Fibroblast of villous mesenchyme (primary cell): Measurements from ENCODE around the gene UBE3A. TPM values are rescaled to one million over a fixed set of nuclear protein-coding genes. Genes with fewer than 3 reads are reported as not detected.

Experiments used
- DNase-seq: peaks from one replicate; pipeline ENCODE4 v3.0.0-alpha.2; 2010; ENCODE audit warnings: low read depth
- H3K4me3 ChIP-seq: 2 replicates; pipeline ENCODE4 v1.5.1; 2011; ENCODE audit warnings: low read depth, mild to moderate bottlenecking, low read length
- total RNA-seq: library from RNA; depleted of rRNA; stranded (reverse); fragments of >200 nt; gene quantifications from 2 replicates; pipeline ENCODE4 v1.2.3, GENCODE V29; 2012
- TF ChIP-seq, protein P1 (sequence below): IDR thresholded peaks from 2 replicates; pipeline ENCODE4 v1.5.1; 2012; ENCODE audit warnings: low read depth, mild to moderate bottlenecking, low read length; ENCODE audit not compliant: insufficient read depth

The UBE3A gene
- total RNA-seq, 1 donor, result 96.7 TPM

DNA sequence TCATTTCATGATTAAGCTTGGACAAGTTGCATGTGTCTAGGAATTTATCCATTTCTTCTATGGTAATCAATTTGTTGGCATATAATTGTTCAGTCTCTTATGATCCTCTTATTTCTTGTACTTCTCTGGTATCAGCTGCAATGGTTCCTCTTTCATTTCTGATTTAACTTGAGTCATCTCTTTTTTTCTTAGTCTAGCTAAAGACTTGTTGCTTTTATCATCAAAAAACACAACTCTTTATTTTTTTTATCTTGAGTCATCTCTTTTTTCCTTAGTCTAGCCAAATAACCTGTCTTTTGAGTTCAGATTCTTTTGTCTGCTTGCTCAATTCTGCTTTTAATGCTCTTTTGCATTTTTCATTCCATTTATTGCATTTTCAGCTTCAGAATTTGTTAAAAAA is 37.3 kb downstream of the UBE3A start:
- TF ChIP-seq, protein P1, sequence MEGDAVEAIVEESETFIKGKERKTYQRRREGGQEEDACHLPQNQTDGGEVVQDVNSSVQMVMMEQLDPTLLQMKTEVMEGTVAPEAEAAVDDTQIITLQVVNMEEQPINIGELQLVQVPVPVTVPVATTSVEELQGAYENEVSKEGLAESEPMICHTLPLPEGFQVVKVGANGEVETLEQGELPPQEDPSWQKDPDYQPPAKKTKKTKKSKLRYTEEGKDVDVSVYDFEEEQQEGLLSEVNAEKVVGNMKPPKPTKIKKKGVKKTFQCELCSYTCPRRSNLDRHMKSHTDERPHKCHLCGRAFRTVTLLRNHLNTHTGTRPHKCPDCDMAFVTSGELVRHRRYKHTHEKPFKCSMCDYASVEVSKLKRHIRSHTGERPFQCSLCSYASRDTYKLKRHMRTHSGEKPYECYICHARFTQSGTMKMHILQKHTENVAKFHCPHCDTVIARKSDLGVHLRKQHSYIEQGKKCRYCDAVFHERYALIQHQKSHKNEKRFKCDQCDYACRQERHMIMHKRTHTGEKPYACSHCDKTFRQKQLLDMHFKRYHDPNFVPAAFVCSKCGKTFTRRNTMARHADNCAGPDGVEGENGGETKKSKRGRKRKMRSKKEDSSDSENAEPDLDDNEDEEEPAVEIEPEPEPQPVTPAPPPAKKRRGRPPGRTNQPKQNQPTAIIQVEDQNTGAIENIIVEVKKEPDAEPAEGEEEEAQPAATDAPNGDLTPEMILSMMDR, result no peak
- DNase-seq, result no peak

DNA sequence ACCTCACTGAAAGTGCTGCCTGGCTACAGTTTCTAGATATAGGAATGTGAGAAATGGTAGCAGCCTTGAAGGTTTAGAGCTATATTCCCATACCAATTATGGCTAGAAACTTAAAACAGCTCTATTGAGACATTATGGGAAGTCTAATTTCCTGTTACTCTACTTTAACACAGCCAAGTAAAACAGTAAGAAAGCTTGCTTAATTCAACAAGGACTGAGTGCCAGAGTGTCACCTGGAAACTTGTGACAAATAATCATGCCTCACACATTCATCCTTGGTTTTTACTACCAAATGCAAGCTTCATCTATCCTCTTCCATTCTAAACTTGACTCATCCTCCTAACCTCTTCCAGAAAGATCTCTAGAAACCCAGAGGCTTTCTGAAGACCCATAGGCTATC is 41.7 kb downstream of the UBE3A start:
- no peak overlapping the region for H3K4me3 ChIP-seq
- TF ChIP-seq, protein P1, result no peak
- no peak for DNase-seq

More for the DNA sequence above, 37.3 kb downstream of the UBE3A start:
- no peak overlapping the region for H3K4me3 ChIP-seq

DNA sequence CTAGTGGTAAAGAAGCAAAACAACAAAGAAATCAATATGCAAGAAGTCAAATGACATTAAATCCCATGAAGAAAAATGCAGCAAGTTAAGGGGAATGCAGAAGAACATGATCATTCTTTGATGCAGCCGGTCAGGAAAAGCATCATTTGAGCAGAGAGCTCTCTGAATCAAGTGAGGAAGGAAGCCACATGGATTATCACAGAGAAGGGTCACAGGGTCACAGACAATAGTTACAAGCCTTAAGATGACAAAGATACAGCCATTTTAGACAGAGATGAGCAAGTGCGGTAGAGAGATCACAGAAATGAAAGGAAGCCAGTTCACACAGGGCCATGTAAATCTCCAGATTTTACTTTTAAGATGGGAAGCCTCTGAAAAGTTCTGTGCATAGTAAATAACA is 43.9 kb downstream of the UBE3A start:
- DNase-seq, result no peak
- TF ChIP-seq, protein P1, result no peak
- H3K4me3 ChIP-seq, result no peak overlapping the region

- DNase-seq, result no peak
- TF ChIP-seq, protein P1, result no peak
- H3K4me3 ChIP-seq, result no peak overlapping the region
Measured at GRCh38 chr15:25392806-25393205, 46.0 kb downstream of the UBE3A start.

DNA sequence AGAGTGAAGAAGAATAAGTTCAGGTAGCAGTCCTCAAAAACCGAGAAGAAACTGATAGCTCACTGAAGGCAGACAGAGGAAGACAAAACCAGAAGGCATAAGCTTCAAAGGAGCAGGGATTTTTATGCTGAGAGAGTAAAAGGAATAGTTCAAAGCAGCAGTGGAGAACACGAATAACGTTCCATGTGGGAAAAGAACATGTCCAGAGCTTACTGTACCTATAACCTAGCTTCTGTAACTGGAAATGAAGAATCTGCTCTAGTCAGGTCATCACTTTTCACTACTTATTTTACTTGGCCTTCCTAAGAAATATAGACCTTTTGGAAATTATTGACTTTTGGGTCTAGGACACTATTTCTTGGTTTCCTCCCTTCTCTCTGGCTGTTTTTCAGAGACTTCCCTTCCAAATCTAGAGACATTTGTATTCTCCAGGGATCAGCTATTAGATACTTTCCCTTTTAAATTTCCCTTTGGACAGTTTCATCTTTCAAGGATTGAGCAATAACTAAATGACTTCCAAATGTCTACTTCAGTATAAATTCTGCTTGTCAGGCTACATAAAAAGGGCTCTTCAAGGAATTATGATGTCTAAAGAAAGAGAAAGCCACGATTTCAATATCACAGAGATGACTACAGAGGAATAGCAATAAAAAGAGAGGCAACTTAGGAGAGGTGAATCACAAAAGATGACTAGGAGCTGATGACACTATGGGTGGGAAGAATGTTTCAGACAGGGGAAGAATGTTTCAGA is 46.7 kb downstream of the UBE3A start:
- DNase-seq, result peak; percentile 90
- TF ChIP-seq, protein P1, result no peak
- no peak overlapping the region for H3K4me3 ChIP-seq

GRCh38 chr15:25385986-25386385 is 52.8 kb downstream of the UBE3A start:
- no peak overlapping the region for H3K4me3 ChIP-seq
- TF ChIP-seq, protein P1, result no peak
- DNase-seq, result peak; percentile 50

DNA sequence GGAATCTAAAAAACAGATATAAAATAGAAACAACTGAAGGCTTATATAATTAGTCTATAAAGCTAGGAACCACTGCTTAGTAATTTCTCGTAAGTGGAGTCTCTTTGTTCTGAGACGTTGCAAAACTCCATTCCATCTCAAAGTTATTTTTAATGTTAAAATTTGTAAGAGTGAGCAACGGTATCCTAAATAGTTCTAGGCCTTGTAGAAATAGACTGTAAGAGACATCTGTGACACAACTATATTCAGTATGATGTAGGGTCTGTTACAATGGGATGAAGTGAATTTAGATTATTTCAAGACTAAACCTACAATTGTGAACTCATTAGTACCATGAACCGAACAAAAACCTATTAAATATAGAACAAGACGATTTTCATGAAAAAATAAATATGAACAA is 57.2 kb downstream of the UBE3A start:
- no peak overlapping the region for H3K4me3 ChIP-seq
- TF ChIP-seq, protein P1, result no peak
- DNase-seq, result no peak
